Glutamatergic neuron (in vitro differentiated cells): ENCODE results near the gene ME3. TPM values are rescaled to one million over a fixed set of nuclear protein-coding genes. Genes with fewer than 3 reads are reported as not detected.

Experiments used
- DNase-seq: peaks from one replicate; pipeline ENCODE4 v3.0.0; 2022
- H3K27ac Mint-ChIP-seq: one replicate; pipeline ENCODE4 v1.8.0; 2020; ENCODE audit warnings: mild to moderate bottlenecking, mixed read lengths, inconsistent platforms; ENCODE audit not compliant: unreplicated experiment
- H3K27me3 Mint-ChIP-seq: one replicate; pipeline ENCODE4 v1.8.0; 2020; ENCODE audit warnings: mild to moderate bottlenecking, moderate library complexity, mixed read lengths, inconsistent platforms; ENCODE audit not compliant: unreplicated experiment
- H3K36me3 Mint-ChIP-seq: one replicate; pipeline ENCODE4 v1.8.0; 2020; ENCODE audit warnings: mild to moderate bottlenecking, mixed read lengths, inconsistent platforms; ENCODE audit not compliant: unreplicated experiment
- H3K4me1 Mint-ChIP-seq: one replicate; pipeline ENCODE4 v1.8.0; 2020; ENCODE audit warnings: mild to moderate bottlenecking, low read depth, mixed read lengths, inconsistent platforms; ENCODE audit not compliant: unreplicated experiment
- H3K4me3 Mint-ChIP-seq: one replicate; pipeline ENCODE4 v1.8.0; 2020; ENCODE audit warnings: mild to moderate bottlenecking, mixed read lengths, inconsistent platforms; ENCODE audit not compliant: unreplicated experiment
- H3K9me3 Mint-ChIP-seq: one replicate; pipeline ENCODE4 v1.8.0; 2020; ENCODE audit warnings: mild to moderate bottlenecking, moderate library complexity, mixed read lengths, inconsistent platforms; ENCODE audit not compliant: unreplicated experiment
- CTCF ChIP-seq: fragments of 200-600 bp; sonication (generic); IDR thresholded peaks from one replicate; pipeline ENCODE4 v1.5.0; 2021; ENCODE audit not compliant: partially characterized antibody, unreplicated experiment
- total RNA-seq: library from RNA; stranded (reverse); fragmentation: NEBNext Ultra II Directional; extraction: Animal tissue kit (Norgen Biotek cat#: 25700); gene quantifications from one replicate; pipeline ENCODE4 v1.2.1, GENCODE V29; 2021; ENCODE audit not compliant: unreplicated experiment

ME3 gene
- total RNA-seq, 1 donor from 2014 or later: 12.4 TPM

- peaks cover 9% of the 10 kb centered on the region for H3K27me3 Mint-ChIP-seq
- no peak for TF ChIP-seq CTCF
- no peaks in the 10 kb centered on the region for H3K36me3 Mint-ChIP-seq
- no peak overlapping the region for H3K4me3 Mint-ChIP-seq
- H3K4me1 Mint-ChIP-seq: no peaks in the 10 kb centered on the region
- no peak overlapping the region for H3K27ac Mint-ChIP-seq
- DNase-seq: no peak
- H3K9me3 Mint-ChIP-seq: no peaks in the 10 kb centered on the region
Measured at GRCh38 chr11:86476109-86476861, 196.1 kb downstream of the ME3 start.

- TF ChIP-seq CTCF: no peak
- Mint-ChIP-seq H3K4me3 (no peak overlapping the region), H3K36me3 (no peaks in the 10 kb centered on the region), H3K4me1 (no peaks in the 10 kb centered on the region), H3K27me3 (peaks cover 9% of the 10 kb centered on the region), H3K27ac (no peak overlapping the region), H3K9me3 (no peaks in the 10 kb centered on the region)
- DNase-seq: no peak
Measured at GRCh38 chr11:86475027-86475426, 197.4 kb downstream of the ME3 start.

- no peak for DNase-seq
- H3K4me3 Mint-ChIP-seq: no peak overlapping the region
- H3K27me3 Mint-ChIP-seq: peaks cover 9% of the 10 kb centered on the region
- TF ChIP-seq CTCF: no peak
- H3K27ac Mint-ChIP-seq: no peak overlapping the region
- no peaks in the 10 kb centered on the region for H3K36me3 Mint-ChIP-seq
- no peaks in the 10 kb centered on the region for H3K9me3 Mint-ChIP-seq
- H3K4me1 Mint-ChIP-seq: no peaks in the 10 kb centered on the region
Measured at GRCh38 chr11:86473991-86474833, 198.2 kb downstream of the ME3 start.

- H3K27me3 Mint-ChIP-seq: peaks cover 9% of the 10 kb centered on the region
Measured at GRCh38 chr11:86469491-86470388, 202.7 kb downstream of the ME3 start.

More at GRCh38 chr11:86469491-86470388, 202.7 kb downstream of the ME3 start:
- no peaks in the 10 kb centered on the region for H3K4me1 Mint-ChIP-seq
- H3K4me3 Mint-ChIP-seq: no peak overlapping the region
- DNase-seq: no peak
- no peaks in the 10 kb centered on the region for H3K36me3 Mint-ChIP-seq
- H3K27ac Mint-ChIP-seq: no peak overlapping the region
- no peak for TF ChIP-seq CTCF
- H3K9me3 Mint-ChIP-seq: no peaks in the 10 kb centered on the region
